WTC11 (cell line): ENCODE measurements around the gene CAMK2A. TPM values are rescaled to one million over a fixed set of nuclear protein-coding genes. Genes with fewer than 3 reads are reported as not detected.

Experiments used
- ATAC-seq: fragments of 200-7000 bp; cut with Tn5 transposase; 2 replicates; pipeline ENCODE4 v1.10.0; 2021; ENCODE audit warnings: mild to moderate bottlenecking, moderate library complexity
- CTCF ChIA-PET: fragments of 300-600 bp; sonication (Branson Sonifier 250); formaldehyde crosslinking; loops from one replicate; lab custom pipeline; 2021; ENCODE audit warnings: antibody characterized with exemption; lab: Charles Lee
- POLR2A ChIA-PET: fragments of 350-600 bp; sonication (Branson Sonifier 250); formaldehyde crosslinking; loops from one replicate; lab custom pipeline; 2021; ENCODE audit warnings: antibody characterized with exemption; lab: Charles Lee
- DNase-seq: peaks from one replicate; pipeline ENCODE4 v3.0.0; 2021; ENCODE audit warnings: low spot score
- H3K27ac Mint-ChIP-seq: 2 replicates; pipeline ENCODE4 v1.8.0; 2021; ENCODE audit warnings: mixed read lengths
- H3K27me3 Mint-ChIP-seq: 2 replicates; pipeline ENCODE4 v1.8.0; 2021; ENCODE audit warnings: low read depth, mild to moderate bottlenecking, moderate library complexity, mixed read lengths
- H3K36me3 Mint-ChIP-seq: 2 replicates; pipeline ENCODE4 v1.8.0; 2021; ENCODE audit warnings: mixed read lengths
- H3K4me1 Mint-ChIP-seq: 2 replicates; pipeline ENCODE4 v1.8.0; 2022; ENCODE audit warnings: mixed read lengths
- H3K4me3 Mint-ChIP-seq: 2 replicates; pipeline ENCODE4 v1.8.0; 2021; ENCODE audit warnings: mild to moderate bottlenecking, moderate library complexity, mixed read lengths
- H3K9me3 Mint-ChIP-seq: 2 replicates; pipeline ENCODE4 v1.8.0; 2021; ENCODE audit warnings: mixed read lengths
- ESRRA ChIP-seq: sonication (generic); formaldehyde crosslinking; IDR thresholded peaks from 2 replicates; pipeline ENCODE4 v1.8.1; 2022; ENCODE audit warnings: mild to moderate bottlenecking, missing genetic modification reagents, borderline replicate concordance
- FOXK1 ChIP-seq: sonication (generic); formaldehyde crosslinking; IDR thresholded peaks from 2 replicates; pipeline ENCODE4 v1.8.0; 2022; ENCODE audit warnings: mild to moderate bottlenecking, moderate library complexity, missing genetic modification reagents
- FOXP4 ChIP-seq: sonication (generic); formaldehyde crosslinking; IDR thresholded peaks from 2 replicates; pipeline ENCODE4 v1.8.0; 2022; ENCODE audit warnings: mild to moderate bottlenecking, missing genetic modification reagents
- GRHL2 ChIP-seq: fragments of 250-450 bp; sonication (Bioruptor Pico); IDR thresholded peaks from 2 replicates; pipeline ENCODE4 v1.8.0; 2022; ENCODE audit warnings: mild to moderate bottlenecking, moderate library complexity; ENCODE audit not compliant: insufficient replicate concordance, severe bottlenecking
- JAZF1 ChIP-seq: fragments of 250-450 bp; sonication (Bioruptor Pico); IDR thresholded peaks from 2 replicates; pipeline ENCODE4 v1.9.0; 2021; ENCODE audit warnings: moderate library complexity, mild to moderate bottlenecking, inconsistent platforms
- MXD4 ChIP-seq: fragments of 250-450 bp; sonication (Bioruptor Pico); IDR thresholded peaks from 2 replicates; pipeline ENCODE4 v1.8.0; 2021; ENCODE audit warnings: mild to moderate bottlenecking, moderate library complexity, borderline replicate concordance
- NFATC4 ChIP-seq: fragments of 250-450 bp; sonication (Bioruptor Pico); IDR thresholded peaks from 2 replicates; pipeline ENCODE4 v1.9.0; 2021; ENCODE audit warnings: mild to moderate bottlenecking
- NFE2L1 ChIP-seq: sonication (generic); formaldehyde crosslinking; IDR thresholded peaks from 2 replicates; pipeline ENCODE4 v1.8.1; 2023; ENCODE audit warnings: missing genetic modification reagents
- NR1H2 ChIP-seq: sonication (generic); formaldehyde crosslinking; IDR thresholded peaks from 2 replicates; pipeline ENCODE4 v1.9.0; 2021; ENCODE audit warnings: mild to moderate bottlenecking, moderate library complexity, missing genetic modification reagents
- PRDM15 ChIP-seq: sonication (generic); formaldehyde crosslinking; IDR thresholded peaks from 2 replicates; pipeline ENCODE4 v1.8.0; 2022; ENCODE audit warnings: missing genetic modification reagents
- PREB ChIP-seq: sonication (generic); formaldehyde crosslinking; IDR thresholded peaks from 2 replicates; pipeline ENCODE4 v1.8.1; 2022; ENCODE audit warnings: mild to moderate bottlenecking, missing genetic modification reagents, moderate library complexity, borderline replicate concordance
- TCF7 ChIP-seq: sonication (generic); formaldehyde crosslinking; IDR thresholded peaks from 2 replicates; pipeline ENCODE4 v1.8.0; 2022; ENCODE audit warnings: mild to moderate bottlenecking, low read depth, missing genetic modification reagents, moderate library complexity
- TEAD4 ChIP-seq: sonication (generic); formaldehyde crosslinking; IDR thresholded peaks from 2 replicates; pipeline ENCODE4 v1.8.0; 2022; ENCODE audit warnings: mild to moderate bottlenecking, missing genetic modification reagents
- USF2 ChIP-seq: sonication (generic); formaldehyde crosslinking; IDR thresholded peaks from 2 replicates; pipeline ENCODE4 v1.8.1; 2023; ENCODE audit warnings: mild to moderate bottlenecking, missing genetic modification reagents, moderate library complexity
- ZBTB21 ChIP-seq: sonication (generic); formaldehyde crosslinking; IDR thresholded peaks from 2 replicates; pipeline ENCODE4 v1.8.1; 2023; ENCODE audit warnings: mild to moderate bottlenecking, missing genetic modification reagents, borderline replicate concordance
- ZBTB43 ChIP-seq: sonication (generic); formaldehyde crosslinking; IDR thresholded peaks from 2 replicates; pipeline ENCODE4 v1.8.1; 2023; ENCODE audit warnings: mild to moderate bottlenecking, missing genetic modification reagents
- ZMAT4 ChIP-seq: fragments of 250-450 bp; sonication (Bioruptor Pico); IDR thresholded peaks from 2 replicates; pipeline ENCODE4 v1.9.0; 2021; ENCODE audit warnings: mild to moderate bottlenecking
- ZNF263 ChIP-seq: sonication (generic); formaldehyde crosslinking; IDR thresholded peaks from 2 replicates; pipeline ENCODE4 v1.8.1; 2022; ENCODE audit warnings: low read depth, mild to moderate bottlenecking, moderate library complexity, missing genetic modification reagents
- ZSCAN18 ChIP-seq: fragments of 250-450 bp; sonication (Bioruptor Pico); IDR thresholded peaks from 2 replicates; pipeline ENCODE4 v2.1.2; 2022; ENCODE audit warnings: mild to moderate bottlenecking, moderate library complexity
- total RNA-seq: library from RNA; stranded (reverse); gene quantifications from 3 replicates; pipeline ENCODE4 v1.2.3, GENCODE V29; 2021

CAMK2A gene
- total RNA-seq, 1 experiment from 2014 or later: 0.13 TPM

GRCh38 chr5:150196986-150197385 is 92.6 kb downstream of the CAMK2A start (continued):
- no peak for TF ChIP-seq TCF7 (CRISPR knock-in tag)
- TF ChIP-seq, all 79 proteins: peak for 0

GRCh38 chr5:150196514-150196913 is 93.1 kb downstream of the CAMK2A start:
- CTCF ChIA-PET: interaction anchor here (1.6 kb wide), 1 partner anchor 10 kb away, joined by 4 read pairs; no protein-coding TSS in a partner anchor

GRCh38 chr5:150195736-150196485 is 93.7 kb downstream of the CAMK2A start:
- no peaks in the 10 kb centered on the region for H3K36me3 Mint-ChIP-seq
- H3K4me3 Mint-ChIP-seq: no peak overlapping the region
- ChIA-PET CTCF (interaction anchor here (0.9 to 1.6 kb wide), 2 partner anchors 11 to 20 kb away, joined by 4 to 5 read pairs; no protein-coding TSS in a partner anchor), POLR2A (no interaction called here)
- no peak for DNase-seq
- no peak overlapping the region for H3K27ac Mint-ChIP-seq
- no peak for ATAC-seq
- peaks cover 23% of the 10 kb centered on the region for H3K27me3 Mint-ChIP-seq
- peaks cover 1% of the 10 kb centered on the region for H3K4me1 Mint-ChIP-seq
- H3K9me3 Mint-ChIP-seq: no peaks in the 10 kb centered on the region
- no peak for TF ChIP-seq MXD4 (CRISPR knock-in tag)
- no peak for TF ChIP-seq ZBTB21 (CRISPR knock-in tag)
- TF ChIP-seq PREB (CRISPR knock-in tag): no peak
- TF ChIP-seq TCF7 (CRISPR knock-in tag): no peak
- no peak for TF ChIP-seq ZSCAN18 (CRISPR knock-in tag)
- TF ChIP-seq NR1H2 (CRISPR knock-in tag): no peak
- no peak for TF ChIP-seq USF2 (CRISPR knock-in tag)
- no peak for TF ChIP-seq ZBTB43
- no peak for TF ChIP-seq NFE2L1 (CRISPR knock-in tag)
- TF ChIP-seq TEAD4 (CRISPR knock-in tag): no peak
- no peak for TF ChIP-seq JAZF1 (CRISPR knock-in tag)
- no peak for TF ChIP-seq NFATC4
- no peak for TF ChIP-seq FOXP4 (CRISPR knock-in tag)
- no peak for TF ChIP-seq PRDM15
- TF ChIP-seq ZMAT4 (CRISPR knock-in tag): no peak
- no peak for TF ChIP-seq GRHL2
- TF ChIP-seq, all 79 proteins: peak for 0

More at GRCh38 chr5:150196514-150196913, 93.1 kb downstream of the CAMK2A start:
- Mint-ChIP-seq H3K9me3 (no peaks in the 10 kb centered on the region), H3K4me3 (no peak overlapping the region), H3K36me3 (no peaks in the 10 kb centered on the region), H3K4me1 (no peaks in the 10 kb centered on the region), H3K27me3 (peaks cover 17% of the 10 kb centered on the region), H3K27ac (no peak overlapping the region)
- ATAC-seq (no peak), DNase-seq (no peak)
- POLR2A ChIA-PET: no interaction called here
- TF ChIP-seq FOXK1 (CRISPR knock-in tag) (no peak), ZNF263 (CRISPR knock-in tag) (no peak), ESRRA (no peak)
